MM.1S (cell line): ENCODE data around the gene CCL25.

ENCODE experiments used
- DNase-seq: peaks from one replicate; pipeline ENCODE4 v3.0.0-alpha.2; 2015
- H2AFZ ChIP-seq: fragments of 300-600 bp; sonication (generic); 2 replicates; pipeline ENCODE4 v1.6.0; 2016; ENCODE audit warnings: antibody characterized with exemption, low read length
- H3F3A ChIP-seq: fragments of 300-600 bp; sonication (generic); 2 replicates; pipeline ENCODE4 v1.6.1; 2016; ENCODE audit warnings: mild to moderate bottlenecking, antibody characterized with exemption, low read length, moderate library complexity, mixed read lengths; ENCODE audit not compliant: insufficient read depth
- H3K27ac ChIP-seq: fragments of 300-600 bp; sonication (generic); 2 replicates; pipeline ENCODE4 v1.5.1; 2016; ENCODE audit warnings: mild to moderate bottlenecking, low read length
- H3K27me3 ChIP-seq: fragments of 300-600 bp; sonication (generic); replicated peaks from 2 replicates; pipeline ENCODE4 v1.6.0; 2016; ENCODE audit warnings: low read length; ENCODE audit not compliant: insufficient read depth
- H3K36me3 ChIP-seq: fragments of 300-600 bp; sonication (generic); replicated peaks from 2 replicates; pipeline ENCODE4 v1.6.1; 2016; ENCODE audit warnings: mild to moderate bottlenecking, low read length, mixed read lengths; ENCODE audit not compliant: insufficient read depth
- H3K4me1 ChIP-seq: fragments of 300-600 bp; sonication (generic); 2 replicates; pipeline ENCODE4 v1.6.1; 2016; ENCODE audit warnings: low read length, mixed read lengths
- H3K4me2 ChIP-seq: fragments of 300-600 bp; sonication (generic); 2 replicates; pipeline ENCODE4 v1.6.0; 2016; ENCODE audit warnings: low read depth, low read length
- H3K4me3 ChIP-seq: fragments of 300-600 bp; sonication (generic); 2 replicates; pipeline ENCODE4 v1.5.1; 2016; ENCODE audit warnings: low read length, mixed read lengths
- H3K79me2 ChIP-seq: fragments of 300-600 bp; sonication (generic); 2 replicates; pipeline ENCODE4 v1.6.1; 2016; ENCODE audit warnings: mixed run types, low read length, mixed read lengths
- H3K9ac ChIP-seq: fragments of 300-600 bp; sonication (generic); 2 replicates; pipeline ENCODE4 v1.6.1; 2016; ENCODE audit warnings: low read length, mixed read lengths
- H3K9me2 ChIP-seq: fragments of 300-600 bp; sonication (generic); replicated peaks from 2 replicates; pipeline ENCODE4 v1.6.1; 2016; ENCODE audit warnings: mild to moderate bottlenecking, low read length, mixed read lengths; ENCODE audit not compliant: insufficient read depth
- H3K9me3 ChIP-seq: fragments of 300-600 bp; sonication (generic); replicated peaks from 2 replicates; pipeline ENCODE4 v1.6.1; 2016; ENCODE audit warnings: mild to moderate bottlenecking, low read length, mixed read lengths; ENCODE audit not compliant: insufficient read depth
- H4K20me1 ChIP-seq: fragments of 300-600 bp; sonication (generic); 2 replicates; pipeline ENCODE4 v1.6.1; 2016; ENCODE audit warnings: mild to moderate bottlenecking, low read length, moderate library complexity, mixed read lengths; ENCODE audit not compliant: insufficient read depth
- EZH2 ChIP-seq: fragments of 300-600 bp; sonication (generic); optimal IDR thresholded peaks from 2 replicates; pipeline ENCODE3; 2017; ENCODE audit warnings: low read depth, mild to moderate bottlenecking, antibody characterized with exemption, low read length, mixed read lengths
- EZH2phosphoT487 ChIP-seq: fragments of 300-600 bp; sonication (generic); IDR thresholded peaks from 2 replicates; pipeline ENCODE4 v1.6.1; 2018; ENCODE audit warnings: antibody characterized with exemption, low read length
- TF ChIP-seq, protein P1 (sequence below): fragments of 300-600 bp; sonication (generic); IDR thresholded peaks from 2 replicates; pipeline ENCODE4 v1.5.1; 2016; ENCODE audit warnings: antibody characterized with exemption, low read length, mixed read lengths

The CCL25 gene

DNA sequence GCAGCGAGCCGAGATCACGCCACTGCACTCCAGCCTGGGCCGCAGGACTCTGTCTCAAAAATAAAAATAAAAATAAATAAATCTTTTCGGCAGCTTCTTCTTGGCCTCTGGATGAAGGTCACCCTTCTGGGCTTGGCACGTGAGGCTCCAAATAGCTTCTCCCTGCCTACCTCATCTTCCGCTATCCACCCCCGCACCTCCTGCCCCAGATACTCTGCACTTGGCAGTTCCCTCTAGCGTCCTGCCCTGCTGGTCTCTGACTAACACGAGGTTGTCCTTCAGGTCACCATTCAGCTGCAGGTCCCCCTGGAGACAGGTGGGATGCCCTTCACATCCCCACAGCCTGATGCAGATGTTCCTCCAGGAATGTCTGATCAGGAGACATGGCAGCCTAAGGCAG, 8.5 kb upstream of the CCL25 start:
- TF ChIP-seq, protein P1, sequence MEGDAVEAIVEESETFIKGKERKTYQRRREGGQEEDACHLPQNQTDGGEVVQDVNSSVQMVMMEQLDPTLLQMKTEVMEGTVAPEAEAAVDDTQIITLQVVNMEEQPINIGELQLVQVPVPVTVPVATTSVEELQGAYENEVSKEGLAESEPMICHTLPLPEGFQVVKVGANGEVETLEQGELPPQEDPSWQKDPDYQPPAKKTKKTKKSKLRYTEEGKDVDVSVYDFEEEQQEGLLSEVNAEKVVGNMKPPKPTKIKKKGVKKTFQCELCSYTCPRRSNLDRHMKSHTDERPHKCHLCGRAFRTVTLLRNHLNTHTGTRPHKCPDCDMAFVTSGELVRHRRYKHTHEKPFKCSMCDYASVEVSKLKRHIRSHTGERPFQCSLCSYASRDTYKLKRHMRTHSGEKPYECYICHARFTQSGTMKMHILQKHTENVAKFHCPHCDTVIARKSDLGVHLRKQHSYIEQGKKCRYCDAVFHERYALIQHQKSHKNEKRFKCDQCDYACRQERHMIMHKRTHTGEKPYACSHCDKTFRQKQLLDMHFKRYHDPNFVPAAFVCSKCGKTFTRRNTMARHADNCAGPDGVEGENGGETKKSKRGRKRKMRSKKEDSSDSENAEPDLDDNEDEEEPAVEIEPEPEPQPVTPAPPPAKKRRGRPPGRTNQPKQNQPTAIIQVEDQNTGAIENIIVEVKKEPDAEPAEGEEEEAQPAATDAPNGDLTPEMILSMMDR: no peak
- no peak for TF ChIP-seq EZH2phosphoT487
- TF ChIP-seq EZH2: no peak
- no peaks in the 10 kb centered on the region for H3K79me2 ChIP-seq
- H2AFZ ChIP-seq: no peak overlapping the region
- no peaks in the 10 kb centered on the region for H3K9me2 ChIP-seq
- DNase-seq: no peak
- peaks cover 2% of the 10 kb centered on the region; the same call in 1 of the 2 replicates for H3K4me1 ChIP-seq
- H3K4me3 ChIP-seq: no peak overlapping the region
- no peaks in the 10 kb centered on the region for H3K36me3 ChIP-seq
- H3K9me3 ChIP-seq: no peaks in the 10 kb centered on the region
- H3K9ac ChIP-seq: no peak overlapping the region
- H3K4me2 ChIP-seq: no peak overlapping the region
- H4K20me1 ChIP-seq: no peaks in the 10 kb centered on the region; the same call in 1 of the 2 replicates
- H3F3A ChIP-seq: peaks cover 8% of the 10 kb centered on the region; the same call in 1 of the 2 replicates
- H3K27ac ChIP-seq: no peak overlapping the region
- peaks cover 67% of the 10 kb centered on the region for H3K27me3 ChIP-seq

DNA sequence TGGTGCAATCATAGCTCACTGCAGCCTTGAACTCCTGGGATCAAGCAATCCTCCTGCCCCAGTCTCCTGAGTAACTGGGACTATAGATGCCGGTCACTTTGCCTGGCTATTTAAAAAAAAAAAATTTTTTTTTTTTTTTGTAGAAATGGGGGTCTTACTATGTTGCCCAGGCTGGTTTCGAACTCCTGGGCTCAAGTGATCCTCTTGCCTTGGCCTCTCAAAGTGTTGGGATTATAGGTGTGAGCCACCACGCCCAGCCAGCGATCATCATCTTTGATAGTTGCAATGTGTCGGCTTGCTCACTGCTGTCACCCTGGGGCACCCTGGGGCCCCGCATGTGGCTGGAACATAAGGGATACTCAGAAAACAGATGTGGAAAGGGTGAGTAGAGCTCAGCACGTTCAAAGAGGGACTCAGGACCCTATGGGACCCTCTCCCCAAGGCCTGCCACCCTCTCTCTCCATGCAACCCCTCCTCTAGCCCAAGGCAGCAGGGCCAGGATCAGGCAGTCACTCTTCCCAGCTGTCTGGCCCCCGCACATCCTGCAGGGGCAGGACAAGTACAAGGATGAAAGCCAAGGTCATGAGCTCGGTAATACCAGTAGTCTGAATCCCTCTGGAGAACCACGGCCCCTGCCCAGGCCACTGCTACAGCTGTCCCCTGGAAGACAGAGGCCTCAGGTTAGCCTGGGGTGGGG, 6.5 kb upstream of the CCL25 start:
- no peak overlapping the region for H3K27ac ChIP-seq

DNA sequence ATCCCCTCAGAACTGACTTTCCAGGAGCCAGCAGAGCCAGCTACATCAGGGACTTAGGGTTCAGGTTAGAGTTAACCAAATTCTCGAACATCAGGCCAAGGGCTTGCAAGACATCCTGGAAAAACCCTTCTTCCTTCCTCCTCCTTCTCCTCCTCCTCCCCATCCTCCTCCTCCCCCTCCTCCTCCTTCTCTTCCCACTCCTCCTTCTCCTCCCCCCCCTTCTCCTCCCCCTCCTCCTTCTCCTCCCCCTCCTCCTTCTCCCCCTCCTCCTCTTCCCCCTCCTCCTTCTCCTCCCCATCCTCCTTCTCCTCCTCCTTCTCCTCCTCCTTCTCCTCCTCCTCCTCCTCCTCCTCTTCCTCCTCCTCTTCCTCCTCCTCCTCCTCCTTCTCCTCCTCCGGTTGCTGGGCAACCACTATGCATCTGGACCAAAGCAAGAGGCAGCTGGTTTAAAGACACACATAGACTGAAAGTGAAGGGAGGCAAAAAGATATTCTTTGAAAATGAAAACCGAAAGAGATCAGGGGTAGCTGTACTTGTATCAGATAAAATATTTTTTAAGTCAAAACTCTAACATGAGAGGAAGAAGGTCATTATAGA, 5.9 kb upstream of the CCL25 start:
- Histone ChIP-seq H3K9me3 (no peaks in the 10 kb centered on the region), H3K9ac (no peak overlapping the region), H3K9me2 (no peaks in the 10 kb centered on the region), H3K4me3 (no peak overlapping the region), H3K36me3 (no peaks in the 10 kb centered on the region), H3K4me2 (no peak overlapping the region), H2AFZ (no peak overlapping the region), H4K20me1 (no peaks in the 10 kb centered on the region; the same call in 1 of the 2 replicates), H3K79me2 (no peaks in the 10 kb centered on the region), H3K27ac (no peak overlapping the region), H3K4me1 (peaks cover 3% of the 10 kb centered on the region; the same call in 1 of the 2 replicates), H3F3A (peaks cover 8% of the 10 kb centered on the region; the same call in 1 of the 2 replicates), H3K27me3 (peaks cover 71% of the 10 kb centered on the region)
- TF ChIP-seq, protein P1: no peak
- no peak for TF ChIP-seq EZH2phosphoT487
- TF ChIP-seq EZH2: no peak
- DNase-seq: peak; percentile 66

More for the DNA sequence above, 6.5 kb upstream of the CCL25 start:
- TF ChIP-seq, protein P1: no peak
- TF ChIP-seq EZH2: no peak
- no peak for TF ChIP-seq EZH2phosphoT487
- no peak overlapping the region for H2AFZ ChIP-seq
- H3K9me2 ChIP-seq: no peaks in the 10 kb centered on the region
- peaks cover 8% of the 10 kb centered on the region; the same call in 1 of the 2 replicates for H3F3A ChIP-seq
- peaks cover 2% of the 10 kb centered on the region; the same call in 1 of the 2 replicates for H3K4me1 ChIP-seq
- H3K27me3 ChIP-seq: peaks cover 78% of the 10 kb centered on the region
- no peak for DNase-seq
- H3K9ac ChIP-seq: no peak overlapping the region
- H3K36me3 ChIP-seq: no peaks in the 10 kb centered on the region
- no peak overlapping the region for H3K4me3 ChIP-seq
- no peaks in the 10 kb centered on the region; the same call in 1 of the 2 replicates for H4K20me1 ChIP-seq
- no peak overlapping the region for H3K4me2 ChIP-seq
- no peaks in the 10 kb centered on the region for H3K79me2 ChIP-seq
- H3K9me3 ChIP-seq: no peaks in the 10 kb centered on the region
